SK-N-SH treated with all-trans-retinoic acid at 6 μM for 48 hours (cell line): ENCODE measurements around the gene HESX1.

Experiments used
- BACH2 ChIP-seq: fragments of 250-450 bp; sonication (Bioruptor Pico); IDR thresholded peaks from 2 replicates; pipeline ENCODE4 v1.9.0; 2021; ENCODE audit warnings: mild to moderate bottlenecking, borderline replicate concordance
- SNAI2 ChIP-seq: fragments of 250-450 bp; sonication (Bioruptor Pico); IDR thresholded peaks from 2 replicates; pipeline ENCODE4 v1.5.0; 2020; ENCODE audit warnings: mild to moderate bottlenecking, moderate library complexity
- TCF4 ChIP-seq: fragments of 250-450 bp; sonication (Bioruptor Pico); IDR thresholded peaks from 2 replicates; pipeline ENCODE4 v1.8.0; 2021; ENCODE audit warnings: mild to moderate bottlenecking, moderate library complexity, borderline replicate concordance
- ZFP30 ChIP-seq: fragments of 450-650 bp; formaldehyde crosslinking; IDR thresholded peaks from 2 replicates; pipeline ENCODE4 v1.5.0; 2022; ENCODE audit warnings: mild to moderate bottlenecking, moderate library complexity

- TF ChIP-seq TCF4 (no peak), SNAI2 (no peak), BACH2 (CRISPR knock-in tag) (no peak), ZFP30 (CRISPR knock-in tag) (no peak)
These were observed 34.9 kb downstream of the HESX1 start, which contains the start of gene IL17RD for GRCh38 chr3:57164657-57165573.
